Measurements from ENCODE around the gene SMIM20.

DNA sequence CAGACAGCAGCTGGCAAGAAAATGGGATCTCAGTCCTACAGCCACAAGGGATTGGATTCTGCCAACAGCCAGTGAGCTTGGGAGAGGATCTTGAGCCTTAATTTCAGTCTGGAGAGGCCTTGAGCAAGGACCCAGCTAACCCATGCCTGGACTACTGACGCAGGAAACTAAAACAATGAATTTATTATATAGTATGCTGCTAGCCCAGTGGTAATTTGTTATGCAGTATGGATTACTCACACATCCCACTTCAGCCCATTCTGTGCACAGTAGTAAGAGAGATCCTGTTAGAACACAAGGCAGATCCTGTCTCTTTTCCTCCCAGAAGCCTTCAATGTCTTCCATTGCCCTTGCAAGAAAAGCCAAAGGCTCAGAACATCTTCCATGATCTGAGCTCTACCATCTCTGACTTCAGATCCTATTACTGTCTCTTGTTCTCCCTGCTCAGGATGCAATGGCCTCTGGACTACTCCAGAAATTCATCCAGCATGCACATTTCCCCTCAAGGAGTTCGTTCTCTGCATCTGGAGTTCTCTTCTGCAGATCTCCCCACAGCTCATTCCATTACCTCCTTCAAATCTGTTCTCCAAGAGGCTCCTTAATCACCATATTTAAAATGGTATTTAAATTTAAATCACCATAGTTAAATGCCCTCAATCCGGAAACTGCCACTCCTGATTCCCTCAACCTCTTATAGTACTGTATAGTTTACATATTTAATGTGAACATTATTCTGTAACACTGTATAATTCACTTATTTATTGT is 27.6 kb downstream of the SMIM20 start:
- TF ChIP-seq EZH2 (IDR thresholded peaks at IDR 0.05; ENCODE audit: insufficient read depth, poor library complexity, severe bottlenecking) (no peak), EZH2phosphoT487 (IDR thresholded peaks at IDR 0.05; ENCODE audit: insufficient read depth, low read depth) (no peak)
